ENCODE data around the gene DONSON.

DONSON gene

GRCh38 chr21:33562389-33562788 is 26.1 kb downstream of the DONSON start:
- no peak for DNase-seq (ENCODE audit: low spot score)
- Histone ChIP-seq H3K9me3 (ENCODE audit: severe bottlenecking) (peaks cover 5% of the 10 kb centered on the region), H3K4me3 (ENCODE audit: severe bottlenecking) (no peak overlapping the region), H3K4me1 (ENCODE audit: insufficient read depth, poor library complexity, severe bottlenecking) (no peaks in the 10 kb centered on the region), H3K27me3 (ENCODE audit: insufficient read depth, poor library complexity, severe bottlenecking) (no peaks in the 10 kb centered on the region), H3K36me3 (ENCODE audit: low read depth) (peaks cover 99% of the 10 kb centered on the region), H3K27ac (ENCODE audit: poor library complexity, severe bottlenecking) (no peak overlapping the region)
- ATAC-seq (ENCODE audit: low read depth): no peak
- TF ChIP-seq CTCF (IDR thresholded peaks at IDR 0.05; ENCODE audit: poor library complexity, severe bottlenecking): no peak

DNA sequence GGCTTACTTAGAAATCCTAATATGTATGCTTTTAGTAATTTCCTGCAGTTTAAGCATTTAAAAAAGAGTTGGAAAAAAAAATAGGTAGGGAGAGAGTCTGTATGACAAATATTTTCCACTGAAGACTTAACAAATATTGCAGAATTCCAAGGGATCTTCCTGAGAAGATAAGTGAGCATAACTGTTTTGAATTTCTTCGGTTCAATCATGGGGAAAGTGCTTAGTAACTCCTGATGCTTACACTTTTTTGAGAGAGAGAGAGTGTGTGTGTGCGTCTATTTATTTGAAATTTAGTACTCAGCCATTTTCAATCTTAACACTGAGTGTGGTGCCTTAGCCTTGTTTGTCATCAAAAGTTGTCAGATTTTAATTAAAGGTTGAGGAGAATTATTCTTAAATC is 27.1 kb downstream of the DONSON start:
- Histone ChIP-seq H3K4me1 (ENCODE audit: insufficient read depth, poor library complexity, severe bottlenecking) (no peaks in the 10 kb centered on the region), H3K4me3 (ENCODE audit: severe bottlenecking) (no peak overlapping the region), H3K9me3 (ENCODE audit: severe bottlenecking) (peaks cover 5% of the 10 kb centered on the region), H3K27me3 (ENCODE audit: insufficient read depth, poor library complexity, severe bottlenecking) (no peaks in the 10 kb centered on the region), H3K27ac (ENCODE audit: poor library complexity, severe bottlenecking) (no peak overlapping the region), H3K36me3 (ENCODE audit: low read depth) (peaks cover 99% of the 10 kb centered on the region)
- DNase-seq (ENCODE audit: low spot score): no peak
- ATAC-seq (ENCODE audit: low read depth): no peak
- TF ChIP-seq CTCF (IDR thresholded peaks at IDR 0.05; ENCODE audit: poor library complexity, severe bottlenecking): no peak

DNA sequence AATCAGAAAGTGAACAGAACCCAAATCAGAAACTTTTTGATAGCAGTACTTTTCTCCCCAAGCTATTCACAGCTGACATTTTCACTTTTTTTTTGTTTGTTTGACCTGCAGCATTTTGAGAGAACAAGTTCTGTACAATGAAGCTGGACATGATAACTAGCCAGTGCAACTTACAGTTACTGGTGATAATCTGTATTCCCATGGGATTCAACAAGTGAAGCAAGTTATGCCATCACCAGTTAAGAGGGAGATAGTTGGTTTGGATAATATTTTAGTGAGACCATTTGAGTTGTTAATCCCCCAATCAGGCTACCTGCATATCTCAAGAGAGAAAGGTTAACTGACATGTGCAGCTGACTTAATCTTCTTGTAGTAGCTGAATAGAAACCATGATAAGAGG is 27.5 kb downstream of the DONSON start:
- Histone ChIP-seq H3K9me3 (ENCODE audit: severe bottlenecking) (peaks cover 5% of the 10 kb centered on the region), H3K4me3 (ENCODE audit: severe bottlenecking) (no peak overlapping the region), H3K36me3 (ENCODE audit: low read depth) (peaks cover 99% of the 10 kb centered on the region), H3K27me3 (ENCODE audit: insufficient read depth, poor library complexity, severe bottlenecking) (no peaks in the 10 kb centered on the region), H3K27ac (ENCODE audit: poor library complexity, severe bottlenecking) (no peak overlapping the region), H3K4me1 (ENCODE audit: insufficient read depth, poor library complexity, severe bottlenecking) (no peaks in the 10 kb centered on the region)
- ATAC-seq (ENCODE audit: low read depth) (no peak), DNase-seq (ENCODE audit: low spot score) (no peak)
- TF ChIP-seq CTCF (IDR thresholded peaks at IDR 0.05; ENCODE audit: poor library complexity, severe bottlenecking): no peak

DNA sequence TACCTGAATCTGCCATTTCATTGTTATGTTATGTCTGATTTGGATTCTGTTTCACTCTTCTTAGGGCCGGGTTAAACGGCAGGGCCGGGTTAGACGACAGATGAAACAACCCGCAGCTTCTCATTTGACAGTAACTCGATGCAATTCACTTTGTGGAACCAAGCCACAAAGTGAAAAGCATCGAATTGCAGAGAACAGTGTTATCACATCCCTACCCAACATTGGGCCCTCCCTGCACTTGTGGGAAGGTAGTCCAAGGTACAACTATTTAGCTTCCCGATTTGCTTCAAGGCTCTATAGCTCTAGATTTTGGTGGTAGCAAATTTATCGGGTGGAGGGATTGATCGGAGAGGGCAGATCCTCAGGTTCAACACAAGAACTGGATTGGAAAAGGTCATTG is 28.7 kb downstream of the DONSON start:
- no peak overlapping the region for H3K27ac ChIP-seq (ENCODE audit: poor library complexity, severe bottlenecking)
- no peak overlapping the region for H3K4me3 ChIP-seq (ENCODE audit: severe bottlenecking)
- no peak for ATAC-seq (ENCODE audit: low read depth)
- no peaks in the 10 kb centered on the region for H3K4me1 ChIP-seq (ENCODE audit: insufficient read depth, poor library complexity, severe bottlenecking)
- DNase-seq (ENCODE audit: low spot score): no peak
- TF ChIP-seq CTCF (IDR thresholded peaks at IDR 0.05; ENCODE audit: poor library complexity, severe bottlenecking): no peak
- H3K9me3 ChIP-seq (ENCODE audit: severe bottlenecking): peaks cover 6% of the 10 kb centered on the region
- H3K36me3 ChIP-seq (ENCODE audit: low read depth): peaks cover 96% of the 10 kb centered on the region
- H3K27me3 ChIP-seq (ENCODE audit: insufficient read depth, poor library complexity, severe bottlenecking): no peaks in the 10 kb centered on the region

DNA sequence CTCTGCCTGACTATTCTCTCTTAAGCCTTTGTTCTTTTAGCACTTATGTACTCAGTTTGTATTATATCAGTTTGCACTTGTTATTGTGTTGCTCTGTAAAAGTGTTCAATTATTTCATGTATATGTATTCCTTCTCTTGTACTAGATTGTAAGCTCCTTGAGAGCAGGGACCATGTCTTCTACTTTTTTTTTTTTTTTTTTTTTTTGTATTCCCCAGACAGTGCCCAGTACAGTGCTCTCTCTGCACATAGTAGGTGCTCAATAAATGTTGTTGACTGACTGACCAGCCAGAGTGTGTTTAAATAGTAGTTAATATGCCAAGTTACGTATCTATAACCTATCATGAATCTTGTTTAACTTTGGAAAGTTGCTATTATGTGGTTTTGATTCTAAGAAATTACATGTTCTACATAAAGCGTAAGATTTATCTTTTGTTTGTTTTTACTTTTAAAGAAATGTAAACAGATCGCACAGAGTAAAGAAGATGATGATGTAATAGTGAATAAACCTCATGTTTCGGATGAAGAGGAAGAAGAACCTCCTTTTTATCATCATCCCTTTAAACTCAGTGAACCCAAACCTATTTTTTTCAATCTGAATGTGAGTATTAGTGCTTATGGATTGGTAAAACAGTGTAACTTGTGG is 29.6 kb downstream of the DONSON start:
- Histone ChIP-seq H3K27ac (ENCODE audit: poor library complexity, severe bottlenecking) (no peak overlapping the region), H3K4me1 (ENCODE audit: insufficient read depth, poor library complexity, severe bottlenecking) (no peaks in the 10 kb centered on the region), H3K4me3 (ENCODE audit: severe bottlenecking) (no peak overlapping the region), H3K36me3 (ENCODE audit: low read depth) (peaks cover 98% of the 10 kb centered on the region), H3K27me3 (ENCODE audit: insufficient read depth, poor library complexity, severe bottlenecking) (no peaks in the 10 kb centered on the region), H3K9me3 (ENCODE audit: severe bottlenecking) (peaks cover 6% of the 10 kb centered on the region)
- no peak for TF ChIP-seq CTCF (IDR thresholded peaks at IDR 0.05; ENCODE audit: poor library complexity, severe bottlenecking)
- DNase-seq (ENCODE audit: low spot score) (no peak), ATAC-seq (ENCODE audit: low read depth) (no peak)

Measured in RWPE2 (cell line).